HL-60 (cell line): ENCODE results near the gene TUBA1C.
"Not testable (repeated sequence)": the region's sequence is repeated elsewhere in the genome, so short reads cannot be mapped to it uniquely, and the experiment has no call there.

Experiments
- DNase-seq, 2 experiments: peaks; one replicate each; pipeline ENCODE4 v3.0.0-alpha.2; 2010 to 2020; ENCODE audit warnings: low read depth in 1 of 2, low spot score in 1 of 2
- H3K27ac ChIP-seq: fragments of 250-450 bp; sonication (Bioruptor Pico); replicated peaks from 2 replicates; pipeline ENCODE4 v1.5.1; 2020; ENCODE audit warnings: mild to moderate bottlenecking, moderate library complexity
- H3K27me3 ChIP-seq: fragments of 250-450 bp; sonication (Bioruptor Pico); 2 replicates; pipeline ENCODE4 v1.5.1; 2021; ENCODE audit warnings: mild to moderate bottlenecking, moderate library complexity; ENCODE audit not compliant: insufficient read depth, poor library complexity, severe bottlenecking
- H3K4me3 ChIP-seq: replicated peaks from 2 replicates; pipeline ENCODE4 v1.5.1; 2011; ENCODE audit warnings: mild to moderate bottlenecking, control low read depth, low read length; ENCODE audit not compliant: insufficient read depth
- CTCF ChIP-seq: IDR thresholded peaks from one replicate; pipeline ENCODE4 v1.5.1; 2011; ENCODE audit warnings: low read length, control low read depth, inconsistent platforms; ENCODE audit not compliant: insufficient read depth
- GABPA ChIP-seq: IDR thresholded peaks from 2 replicates; pipeline ENCODE4 v1.6.1; 2012; ENCODE audit warnings: low read depth
- POLR2AphosphoS5 ChIP-seq: IDR thresholded peaks from 2 replicates; pipeline ENCODE4 v1.6.1; 2012; ENCODE audit warnings: low read depth
- SPI1 ChIP-seq: IDR thresholded peaks from 2 replicates; pipeline ENCODE4 v1.6.1; 2012; ENCODE audit warnings: low read depth, mild to moderate bottlenecking, borderline replicate concordance
- TF ChIP-seq, protein P1 (sequence below): IDR thresholded peaks from 2 replicates; pipeline ENCODE4 v1.6.1; 2012; ENCODE audit warnings: low read depth; ENCODE audit not compliant: insufficient replicate concordance

TUBA1C gene

GRCh38 chr12:49309386-49309785, 44.5 kb downstream of the TUBA1C start:
- no peak overlapping the region for H3K4me3 ChIP-seq
- DNase-seq: no peak
- H3K27me3 ChIP-seq: no peaks in the 10 kb centered on the region
- no peak for TF ChIP-seq CTCF
- no peak for TF ChIP-seq POLR2AphosphoS5
- TF ChIP-seq, protein P1, sequence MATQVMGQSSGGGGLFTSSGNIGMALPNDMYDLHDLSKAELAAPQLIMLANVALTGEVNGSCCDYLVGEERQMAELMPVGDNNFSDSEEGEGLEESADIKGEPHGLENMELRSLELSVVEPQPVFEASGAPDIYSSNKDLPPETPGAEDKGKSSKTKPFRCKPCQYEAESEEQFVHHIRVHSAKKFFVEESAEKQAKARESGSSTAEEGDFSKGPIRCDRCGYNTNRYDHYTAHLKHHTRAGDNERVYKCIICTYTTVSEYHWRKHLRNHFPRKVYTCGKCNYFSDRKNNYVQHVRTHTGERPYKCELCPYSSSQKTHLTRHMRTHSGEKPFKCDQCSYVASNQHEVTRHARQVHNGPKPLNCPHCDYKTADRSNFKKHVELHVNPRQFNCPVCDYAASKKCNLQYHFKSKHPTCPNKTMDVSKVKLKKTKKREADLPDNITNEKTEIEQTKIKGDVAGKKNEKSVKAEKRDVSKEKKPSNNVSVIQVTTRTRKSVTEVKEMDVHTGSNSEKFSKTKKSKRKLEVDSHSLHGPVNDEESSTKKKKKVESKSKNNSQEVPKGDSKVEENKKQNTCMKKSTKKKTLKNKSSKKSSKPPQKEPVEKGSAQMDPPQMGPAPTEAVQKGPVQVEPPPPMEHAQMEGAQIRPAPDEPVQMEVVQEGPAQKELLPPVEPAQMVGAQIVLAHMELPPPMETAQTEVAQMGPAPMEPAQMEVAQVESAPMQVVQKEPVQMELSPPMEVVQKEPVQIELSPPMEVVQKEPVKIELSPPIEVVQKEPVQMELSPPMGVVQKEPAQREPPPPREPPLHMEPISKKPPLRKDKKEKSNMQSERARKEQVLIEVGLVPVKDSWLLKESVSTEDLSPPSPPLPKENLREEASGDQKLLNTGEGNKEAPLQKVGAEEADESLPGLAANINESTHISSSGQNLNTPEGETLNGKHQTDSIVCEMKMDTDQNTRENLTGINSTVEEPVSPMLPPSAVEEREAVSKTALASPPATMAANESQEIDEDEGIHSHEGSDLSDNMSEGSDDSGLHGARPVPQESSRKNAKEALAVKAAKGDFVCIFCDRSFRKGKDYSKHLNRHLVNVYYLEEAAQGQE: no peak
- TF ChIP-seq SPI1: no peak
- no peak for TF ChIP-seq GABPA
- no peak overlapping the region for H3K27ac ChIP-seq

GRCh38 chr12:49310451-49311000, 45.6 kb downstream of the TUBA1C start:
- not testable (repeated sequence) for H3K4me3 ChIP-seq, H3K27ac ChIP-seq, DNase-seq, H3K27me3 ChIP-seq

DNA sequence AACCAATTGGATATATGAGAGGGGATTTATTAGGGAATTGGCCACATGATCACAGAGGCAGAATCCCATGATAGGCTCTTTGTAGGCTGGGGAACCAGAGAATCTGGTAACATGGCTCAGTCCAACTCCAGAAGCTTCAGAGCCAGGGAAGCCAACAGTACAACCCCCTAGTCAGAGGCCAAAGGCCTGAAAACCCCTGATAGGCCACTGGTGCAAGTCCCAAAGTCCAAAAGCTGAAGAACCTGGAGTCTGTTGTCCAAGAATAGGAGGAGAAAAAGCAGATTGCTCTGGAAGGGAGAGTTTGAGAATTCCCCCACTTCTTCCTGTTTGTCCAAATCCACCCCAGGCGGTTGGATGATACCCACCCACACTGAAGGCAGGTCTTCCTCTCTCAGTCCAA, 49.9 kb downstream of the TUBA1C start:
- no peaks in the 10 kb centered on the region for H3K27me3 ChIP-seq
- DNase-seq: no peak
- TF ChIP-seq, protein P1: no peak
- TF ChIP-seq SPI1: no peak
- no peak for TF ChIP-seq POLR2AphosphoS5
- no peak for TF ChIP-seq CTCF
- H3K4me3 ChIP-seq: no peak overlapping the region
- no peak overlapping the region for H3K27ac ChIP-seq

DNA sequence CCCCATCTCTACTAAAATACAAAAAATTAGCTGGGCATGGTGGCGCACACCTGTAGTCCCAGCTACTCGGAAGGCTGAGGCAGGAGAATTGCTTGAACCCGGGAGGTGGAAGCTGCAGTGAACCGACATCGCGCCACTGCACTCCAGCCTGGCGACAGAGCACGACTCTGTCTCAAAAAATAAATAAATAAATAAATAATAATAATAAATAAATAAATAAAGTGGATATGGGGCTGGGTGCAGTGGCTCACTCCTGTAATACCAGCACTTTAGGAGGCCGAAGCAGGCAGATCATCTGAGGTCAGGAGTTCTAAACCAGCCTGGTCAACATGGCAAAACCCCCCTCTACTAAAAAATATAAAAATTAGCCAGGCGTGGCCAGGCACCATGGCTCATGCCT, 52.2 kb downstream of the TUBA1C start:
- not testable (repeated sequence) for H3K27ac ChIP-seq, H3K27me3 ChIP-seq, DNase-seq, H3K4me3 ChIP-seq

DNA sequence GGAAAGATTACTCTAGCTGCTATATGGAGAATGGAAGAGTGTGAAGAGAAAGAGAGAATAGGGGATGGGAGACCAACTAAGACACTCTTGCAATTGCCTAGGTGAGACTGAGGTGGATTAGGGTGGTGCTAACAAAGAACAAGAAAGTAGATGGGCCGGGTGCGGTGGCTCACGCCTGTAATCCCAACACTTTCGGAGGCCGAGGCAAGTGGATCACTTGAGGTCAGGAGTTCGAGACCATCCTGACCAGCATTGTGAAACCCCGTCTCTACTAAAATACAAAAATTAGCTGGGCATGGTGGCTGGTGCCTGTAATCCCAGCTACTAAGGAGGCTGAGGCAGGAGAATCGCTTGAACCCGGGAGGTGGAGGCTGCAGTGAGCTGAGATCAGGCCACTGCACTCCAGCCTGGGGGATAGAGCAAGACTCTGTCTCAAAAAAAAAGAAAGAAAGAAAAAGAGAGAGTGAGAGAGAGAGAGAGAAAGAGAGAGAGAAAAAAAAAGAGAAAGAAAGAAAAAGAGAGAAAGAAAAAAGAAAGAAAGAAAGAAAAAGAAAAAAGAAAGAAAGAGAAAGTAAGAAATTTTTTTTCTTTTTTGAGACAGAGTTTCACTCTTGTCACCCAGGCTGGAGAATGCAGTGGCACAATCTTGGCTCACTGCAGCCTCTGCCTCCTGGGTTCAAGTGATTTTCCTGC, 55.7 kb downstream of the TUBA1C start:
- not testable (repeated sequence) for H3K27me3 ChIP-seq, H3K4me3 ChIP-seq, DNase-seq, H3K27ac ChIP-seq
